SIG-M5 (cell line): ENCODE measurements around the gene CCL27.
"Not testable (repeated sequence)": the region's sequence is repeated elsewhere in the genome, so short reads cannot be mapped to it uniquely, and the experiment has no call there.

Experiments
- DNase-seq: peaks from one replicate; lab custom pipeline; 2025; lab: John Stamatoyannopoulos, UW

The CCL27 gene

GRCh38 chr9:34650816-34651215 lies 11.6 kb downstream of the CCL27 start:
- DNase-seq, result no peak

GRCh38 chr9:34648673-34649072 lies 13.8 kb downstream of the CCL27 start:
- DNase-seq, result no peak

GRCh38 chr9:34647651-34648050 lies 14.8 kb downstream of the CCL27 start:
- DNase-seq, result no peak

GRCh38 chr9:34647084-34647403 lies 15.4 kb downstream of the CCL27 start:
- no peak for DNase-seq

- DNase-seq, result no peak
These were observed 16.0 kb downstream of the CCL27 start, which contains the start of gene GALT for GRCh38 chr9:34646211-34647083. TSS of gene GALT (plus strand) at chr9:34646675. CDS start at chr9:34646705, 30 bp downstream.

- no peak for DNase-seq
These were observed 17.6 kb downstream of the CCL27 start for GRCh38 chr9:34644766-34645314.

GRCh38 chr9:34642679-34643078 lies 19.8 kb downstream of the CCL27 start:
- no peak for DNase-seq

GRCh38 chr9:34639322-34639721 lies 23.1 kb downstream of the CCL27 start:
- not testable (repeated sequence) for DNase-seq

GRCh38 chr9:34638138-34638445 lies 24.4 kb downstream of the CCL27 start:
- no peak for DNase-seq

GRCh38 chr9:34637356-34638137 lies 24.9 kb downstream of the CCL27 start, which contains the start of gene SIGMAR1:
TSS of gene SIGMAR1 (minus strand) at chr9:34637787. CDS start at chr9:34637697, 90 bp downstream.
- DNase-seq, result peak; percentile 12

- no peak for DNase-seq
These were observed 25.6 kb downstream of the CCL27 start for GRCh38 chr9:34636791-34637355.

- no peak for DNase-seq
These were observed 26.9 kb downstream of the CCL27 start for GRCh38 chr9:34635556-34635955.

- DNase-seq, result no peak
These were observed 27.8 kb downstream of the CCL27 start for GRCh38 chr9:34634551-34635248.

GRCh38 chr9:34633851-34634550 lies 28.5 kb downstream of the CCL27 start:
- DNase-seq, result no peak

- DNase-seq, result no peak
These were observed 29.3 kb downstream of the CCL27 start for GRCh38 chr9:34633166-34633565.

- no peak for DNase-seq
These were observed 31.9 kb downstream of the CCL27 start for GRCh38 chr9:34630402-34631154.

GRCh38 chr9:34629491-34629808 lies 33.0 kb downstream of the CCL27 start:
- no peak for DNase-seq

GRCh38 chr9:34628656-34629490 lies 33.6 kb downstream of the CCL27 start, which contains the start of gene ARID3C:
TSS of gene ARID3C (minus strand) at chr9:34629066. CDS start at chr9:34628014, 1,052 bp downstream.
- no peak for DNase-seq
